TTC549 (cell line): ENCODE results near the gene MLNR.

Source experiments
- FAIRE-seq: peaks from 2 replicates; lab custom pipeline; 2012; peaks lifted over from hg19 to GRCh38; lab: Jason Lieb, UNC

Gene MLNR

GRCh38 chr13:49226613-49227012 is 6.5 kb downstream of the MLNR start:
- no peak for FAIRE-seq

DNA sequence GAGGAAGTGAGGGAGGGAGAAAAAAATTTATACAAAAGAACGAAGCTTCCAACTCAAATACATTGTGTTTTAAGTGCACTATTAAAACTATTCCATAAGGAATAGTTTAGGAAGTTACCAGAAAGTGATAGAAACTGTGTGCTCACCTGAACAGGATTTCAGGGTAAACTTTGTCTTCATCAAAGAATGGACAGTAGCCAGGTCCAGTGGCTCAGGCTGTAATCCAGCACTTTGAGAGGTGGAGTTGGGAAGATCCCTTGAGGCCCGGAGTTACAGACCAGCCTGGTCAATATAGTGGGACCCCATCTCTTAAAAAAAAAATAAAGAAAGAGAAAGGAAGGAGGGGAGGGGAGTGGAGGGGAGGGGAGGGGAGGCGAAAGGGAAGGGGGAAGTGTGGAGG is 14.6 kb downstream of the MLNR start:
- no peak for FAIRE-seq

GRCh38 chr13:49235856-49236431 is 15.8 kb downstream of the MLNR start:
- FAIRE-seq, result no peak

DNA sequence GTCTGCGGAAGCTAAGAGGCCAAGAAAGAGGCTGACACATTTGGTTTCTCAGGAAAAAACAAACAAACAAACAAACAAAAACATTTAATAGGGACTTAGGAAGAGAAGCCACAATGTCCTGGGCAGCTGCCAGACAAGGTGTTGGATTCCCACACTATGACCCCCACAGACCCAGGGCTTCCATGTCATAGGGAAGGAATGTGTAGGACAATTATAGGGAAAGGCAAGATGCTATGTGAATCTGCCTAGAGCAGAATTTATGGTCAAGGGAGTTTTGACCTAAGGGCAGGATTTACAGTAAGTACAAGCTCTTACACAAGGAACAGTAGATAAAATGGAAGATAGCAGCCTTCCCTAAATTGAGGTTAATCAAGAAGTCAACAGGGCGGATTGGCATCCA is 18.5 kb downstream of the MLNR start:
- no peak for FAIRE-seq

DNA sequence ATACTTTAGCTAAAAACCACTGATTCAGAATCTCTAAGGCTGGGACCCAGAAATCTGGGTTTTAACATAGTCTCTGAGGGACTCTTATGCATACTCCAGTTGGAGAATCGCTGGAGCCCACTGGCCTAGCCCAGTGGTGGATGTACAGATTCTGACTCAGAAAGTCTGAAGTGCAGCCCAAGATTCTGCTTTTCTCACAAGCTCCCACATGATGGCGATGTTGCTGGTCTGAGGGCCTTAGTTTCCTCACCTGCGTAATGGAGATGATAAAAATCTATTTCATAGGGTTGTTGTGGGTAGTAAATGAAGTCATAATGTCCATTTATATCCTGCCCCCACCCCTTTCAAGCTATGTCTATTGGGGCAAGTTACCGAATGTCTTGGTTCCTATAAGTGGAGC is 19.9 kb downstream of the MLNR start:
- FAIRE-seq, result no peak

- no peak for FAIRE-seq
Observed at GRCh38 chr13:49241296-49241695, 21.2 kb downstream of the MLNR start.

DNA sequence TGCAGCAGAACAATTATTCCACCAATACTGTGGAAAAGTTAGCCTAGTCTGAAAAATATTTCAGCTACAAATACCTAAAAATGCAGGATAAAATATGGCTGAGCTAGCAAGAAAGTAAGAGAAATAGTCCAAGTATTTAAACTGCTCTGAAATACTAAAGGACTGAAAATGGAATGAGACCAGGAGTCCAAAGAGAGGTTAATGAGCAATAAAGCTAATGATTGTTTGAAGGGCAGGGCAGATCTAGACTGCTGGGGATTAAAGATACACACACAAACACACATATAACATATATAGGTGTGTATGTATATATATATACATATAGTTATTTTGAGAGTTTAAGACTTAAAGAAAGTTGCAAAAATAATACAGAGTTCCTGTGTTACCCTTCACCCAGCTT is 25.0 kb downstream of the MLNR start:
- FAIRE-seq, result no peak

DNA sequence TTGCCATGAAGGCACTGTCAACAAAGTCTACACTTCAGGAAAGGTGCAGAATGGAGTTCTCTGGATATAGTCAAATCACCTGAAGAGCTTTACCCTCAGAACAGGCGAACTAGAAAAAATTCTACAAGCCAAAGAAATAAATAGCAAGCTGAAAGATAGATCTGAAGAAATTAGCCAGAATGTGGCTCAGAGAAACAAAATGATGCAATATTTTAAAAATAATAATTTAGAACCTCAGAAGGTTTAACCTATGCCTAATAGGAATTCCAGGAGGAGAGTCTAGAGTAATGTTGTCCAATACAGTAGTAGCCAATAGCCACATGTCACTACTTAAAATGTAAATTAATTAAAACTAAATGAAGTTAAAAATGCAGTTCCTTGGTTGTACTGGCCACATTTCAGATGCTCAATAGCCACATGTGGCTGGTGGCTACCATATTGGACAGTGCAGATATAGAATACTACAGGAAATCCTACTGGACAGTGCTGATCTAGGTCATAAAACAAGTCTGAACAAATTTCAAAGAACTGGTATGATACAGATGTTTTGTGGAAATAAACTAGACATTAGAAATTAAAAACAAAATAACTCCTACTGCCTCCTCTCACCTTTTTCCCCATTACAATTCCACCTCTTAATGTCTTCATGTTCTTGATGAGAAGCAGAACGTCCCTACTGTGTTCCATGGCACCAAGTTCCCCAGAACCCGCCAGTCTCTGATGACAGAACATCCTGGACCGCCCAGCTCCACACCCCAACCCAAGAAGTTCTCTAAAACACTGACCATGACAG is 26.9 kb downstream of the MLNR start:
- no peak for FAIRE-seq

DNA sequence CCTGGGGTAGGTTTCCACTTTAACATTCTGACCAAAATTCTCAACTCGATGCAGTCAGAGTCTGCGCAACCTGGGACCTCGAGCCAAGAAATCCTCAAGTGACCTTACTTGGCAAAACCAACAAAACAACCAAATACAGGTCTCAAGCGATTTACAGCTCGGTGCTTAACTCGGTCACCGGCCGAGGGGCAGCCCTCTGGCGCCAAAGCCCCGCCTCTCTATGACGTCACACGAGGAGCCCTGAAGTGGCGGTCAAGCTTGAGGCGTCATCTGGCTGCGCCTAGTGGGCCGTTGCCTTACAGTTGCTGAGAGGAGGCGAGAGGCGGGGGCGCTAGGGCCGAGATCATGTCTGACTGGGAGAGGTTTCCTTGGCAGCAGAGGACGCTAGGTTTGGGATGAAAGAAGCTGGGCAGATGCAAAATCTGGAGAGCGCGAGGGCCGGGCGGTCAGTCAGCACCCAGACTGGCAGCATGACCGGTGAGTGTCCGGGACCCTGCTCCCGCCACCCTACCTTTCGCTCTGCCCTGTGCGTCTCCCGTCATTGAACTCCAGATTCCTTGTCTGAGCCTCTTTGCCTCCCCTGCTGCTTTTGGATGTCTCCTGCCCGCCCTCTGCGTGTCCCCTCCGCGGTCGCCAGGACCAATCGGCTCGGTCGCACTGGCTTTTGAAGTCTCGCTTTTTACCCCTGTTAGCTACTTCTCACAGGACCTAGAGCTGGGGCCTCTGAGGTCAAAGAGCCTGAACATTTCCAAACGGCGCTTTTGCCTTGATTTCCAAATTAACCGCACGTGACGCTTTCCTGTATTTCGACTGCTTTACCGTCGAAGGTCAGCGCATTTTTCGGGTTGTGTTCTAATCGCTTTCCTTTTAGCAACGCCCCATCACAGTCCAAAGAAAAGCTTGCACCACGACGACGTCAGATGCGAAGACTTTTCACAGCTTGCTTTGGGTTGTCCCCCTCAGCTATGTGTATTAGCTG is 27.8 kb downstream of the MLNR start, which contains the start of gene CDADC1:
CDADC1 (plus strand) TSS at position 283 of the 979 bp plus-strand sequence; CDS start at position 396, 113 bp downstream.
- FAIRE-seq, result peak; percentile 86

DNA sequence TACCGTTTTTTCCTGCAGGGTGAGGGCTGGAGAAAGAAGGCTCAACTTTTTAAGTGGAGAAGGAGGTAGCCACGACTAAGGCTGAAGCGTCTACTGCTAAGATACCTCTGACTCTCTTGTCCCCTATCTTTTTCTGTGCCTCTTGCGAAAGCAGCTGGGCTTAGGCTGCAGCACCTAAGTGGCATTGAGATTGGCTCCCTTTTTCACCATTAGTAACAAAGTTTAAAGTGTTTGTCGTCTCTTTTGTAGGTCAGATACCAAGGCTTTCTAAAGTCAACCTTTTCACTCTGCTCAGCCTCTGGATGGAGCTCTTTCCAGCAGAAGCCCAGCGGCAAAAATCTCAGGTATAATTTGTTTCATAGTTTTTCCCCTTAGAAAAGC is 28.5 kb downstream of the MLNR start:
- FAIRE-seq, result no peak

DNA sequence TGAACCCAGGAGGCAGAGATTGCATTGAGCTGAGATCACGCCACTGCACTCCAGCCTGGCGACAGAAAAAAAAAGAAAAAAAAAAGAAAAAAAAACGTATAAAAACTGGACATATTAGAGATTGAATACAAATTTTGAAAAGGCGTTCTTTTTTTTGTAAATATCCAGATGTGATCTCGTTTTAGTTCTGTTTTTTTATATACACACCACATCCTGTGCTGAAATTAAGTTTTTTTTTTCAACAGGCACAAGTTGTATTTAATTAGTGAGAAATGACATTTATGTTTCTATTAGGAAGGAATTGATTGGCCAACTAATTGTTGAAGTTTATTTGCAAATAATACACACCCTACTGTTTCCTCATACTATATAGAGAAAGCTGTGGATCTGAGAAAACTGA is 31.2 kb downstream of the MLNR start:
- FAIRE-seq, result no peak

- FAIRE-seq, result no peak
Observed at GRCh38 chr13:49253310-49253709, 33.2 kb downstream of the MLNR start.

DNA sequence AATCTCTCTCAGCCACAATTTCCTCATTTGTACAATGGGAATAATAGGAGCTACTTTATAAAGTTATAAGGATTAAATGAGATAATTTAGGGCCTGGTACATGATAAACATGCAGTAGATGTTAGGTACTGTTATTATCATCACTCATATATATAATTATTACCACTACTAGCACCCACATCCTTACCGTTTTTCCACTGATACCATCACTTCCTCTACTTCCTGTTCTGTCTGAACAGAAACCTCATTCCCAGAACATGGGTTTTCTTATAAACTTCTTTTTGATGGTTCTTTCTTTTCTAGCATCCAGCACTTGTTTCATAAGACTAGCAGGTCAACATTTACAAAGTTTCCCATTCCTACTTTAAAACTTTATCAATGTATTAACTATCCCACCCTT is 33.9 kb downstream of the MLNR start:
- FAIRE-seq, result no peak

DNA sequence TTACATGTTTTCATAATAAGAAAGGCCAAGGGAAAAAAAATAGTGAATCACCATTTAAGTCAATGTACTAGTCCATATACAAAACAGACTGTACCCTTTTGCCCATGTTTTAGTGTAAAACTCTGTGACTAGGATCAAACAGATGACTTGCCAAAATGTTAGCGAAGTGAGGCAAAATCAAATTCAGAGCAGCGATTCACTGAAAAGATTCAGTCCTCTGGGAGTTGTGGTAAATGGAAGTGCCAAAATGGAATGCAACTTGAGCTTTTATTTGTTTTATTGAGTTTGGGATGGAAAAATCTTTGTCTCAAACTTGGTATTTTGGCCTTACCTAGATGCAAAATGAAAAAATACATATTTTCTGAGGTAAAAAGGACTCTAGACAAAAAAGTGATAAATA is 36.7 kb downstream of the MLNR start:
- FAIRE-seq, result no peak

GRCh38 chr13:49258089-49258796 is 38.1 kb downstream of the MLNR start:
- FAIRE-seq, result no peak

- FAIRE-seq, result no peak
Observed at GRCh38 chr13:49259586-49259985, 39.4 kb downstream of the MLNR start.

GRCh38 chr13:49262634-49263033 is 42.5 kb downstream of the MLNR start:
- FAIRE-seq, result no peak

DNA sequence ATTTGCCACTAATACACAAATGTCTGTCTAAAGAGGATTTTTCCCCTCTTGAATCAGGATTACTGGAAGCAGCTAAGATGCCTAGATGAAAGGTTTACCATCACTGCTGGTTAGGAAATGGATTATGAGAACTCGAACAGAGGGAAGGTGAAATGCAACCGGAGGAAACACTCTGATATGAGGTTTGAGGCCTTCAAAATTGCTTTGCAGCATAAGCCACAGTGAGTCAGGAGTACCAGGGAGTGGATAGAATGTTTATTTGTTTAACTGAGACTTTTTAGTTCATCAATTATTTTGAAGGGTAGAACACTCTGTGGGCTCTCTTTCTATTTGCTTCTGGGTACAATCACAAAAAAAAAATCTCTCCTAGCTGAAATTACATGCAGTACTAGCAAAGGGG is 45.7 kb downstream of the MLNR start:
- no peak for FAIRE-seq

GRCh38 chr13:49271264-49271663 is 51.1 kb downstream of the MLNR start:
- FAIRE-seq, result no peak
